Uterus (tissue), 4 donors: Measurements from ENCODE around the gene PGLYRP4. TPM values are rescaled to one million over a fixed set of nuclear protein-coding genes. Genes with fewer than 3 reads are reported as not detected.

ENCODE experiments used
- DNase-seq, 2 donors: peaks; one replicate each; pipeline ENCODE4 v3.0.0-alpha.2; 2019 to 2020
- H3K27ac ChIP-seq, 2 donors: fragments of 200-600 bp; sonication (generic); 1 replicate in 1 of 2; 2 replicates in 1 of 2; pipeline ENCODE4 v1.5.1; 2016 to 2018
- H3K27me3 ChIP-seq, 2 donors: fragments of 200-600 bp; sonication (generic); one replicate each; pipeline ENCODE4 v1.5.1; 2018 to 2019; ENCODE audit warnings: control low read depth in 1 of 2
- H3K36me3 ChIP-seq, 2 donors: fragments of 200-600 bp; sonication (generic); one replicate each; pipeline ENCODE4 v1.5.1; 2019; ENCODE audit warnings: control low read depth in 1 of 2
- H3K4me1 ChIP-seq, 2 donors: fragments of 200-600 bp; sonication (generic); one replicate each; pipeline ENCODE4 v1.5.1; 2018 to 2019; ENCODE audit warnings: control low read depth in 1 of 2
- H3K4me3 ChIP-seq, 2 donors: fragments of 200-600 bp; sonication (generic); 1 replicate in 1 of 2; 2 replicates in 1 of 2; pipeline ENCODE4 v1.5.1; 2018 to 2019; ENCODE audit warnings: mild to moderate bottlenecking in 1 of 2
- H3K9me3 ChIP-seq, 2 donors: fragments of 200-600 bp; sonication (generic); one replicate each; pipeline ENCODE4 v1.5.1; 2019; ENCODE audit warnings: control low read depth in 1 of 2
- POLR2A ChIP-seq, 2 donors: fragments of 450-650 bp; IDR thresholded peaks; one replicate each; pipeline ENCODE4 v1.6.1; 2016; ENCODE audit warnings: antibody characterized with exemption in 2 of 2, mild to moderate bottlenecking in 1 of 2, moderate library complexity in 1 of 2
- intact Hi-C: fragments of 100-400 bp; cut with DNase I; formaldehyde crosslinking; loops from one replicate; pipeline ENCODE4 v1.15.1; 2023; ENCODE audit warnings: low total_unique reads
- total RNA-seq, 4 donors: library from RNA; depleted of rRNA in 3 of 4; stranded (reverse); fragments of >200 nt in 3 of 4; gene quantifications; one replicate each; pipeline versions ENCODE4 v1.1.0 to v1.2.4, GENCODE V29; 2014 to 2023
- TF ChIP-seq, protein P1 (sequence below), 4 experiments: fragments of 200-600 bp in 2 of 4; fragments of 450-650 bp in 2 of 4; sonication (generic) in 2 of 4; IDR thresholded peaks; one replicate each; pipeline ENCODE4 v1.5.1; 2016 to 2019; ENCODE audit warnings: antibody characterized with exemption in 4 of 4, mild to moderate bottlenecking in 2 of 4, moderate library complexity in 1 of 4
- donor health status: DM: yes; HTN: yes; CAD: no.

Gene PGLYRP4
- total RNA-seq, 4 donors from 2014 or later: not detected

DNA sequence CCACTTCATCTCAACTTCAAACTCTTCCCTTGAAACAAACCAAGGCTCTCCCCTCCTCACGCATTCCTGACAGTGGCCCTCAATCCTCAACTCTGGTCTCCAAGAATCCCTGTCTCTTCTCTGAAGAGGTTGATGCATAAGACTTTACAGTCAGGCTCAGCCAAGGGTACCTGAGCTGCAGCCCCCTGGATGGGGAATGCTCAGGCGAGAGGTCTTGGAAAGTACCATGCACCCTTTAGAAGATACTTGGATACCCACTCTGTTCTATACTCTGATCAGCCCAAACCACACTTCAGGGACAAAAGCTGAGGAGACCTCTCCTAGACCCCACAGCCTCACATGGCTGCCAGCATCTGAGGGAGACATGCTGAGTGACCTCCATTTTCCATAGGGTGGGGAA, 35.4 kb downstream of the PGLYRP4 start:
- TF ChIP-seq, protein P1, sequence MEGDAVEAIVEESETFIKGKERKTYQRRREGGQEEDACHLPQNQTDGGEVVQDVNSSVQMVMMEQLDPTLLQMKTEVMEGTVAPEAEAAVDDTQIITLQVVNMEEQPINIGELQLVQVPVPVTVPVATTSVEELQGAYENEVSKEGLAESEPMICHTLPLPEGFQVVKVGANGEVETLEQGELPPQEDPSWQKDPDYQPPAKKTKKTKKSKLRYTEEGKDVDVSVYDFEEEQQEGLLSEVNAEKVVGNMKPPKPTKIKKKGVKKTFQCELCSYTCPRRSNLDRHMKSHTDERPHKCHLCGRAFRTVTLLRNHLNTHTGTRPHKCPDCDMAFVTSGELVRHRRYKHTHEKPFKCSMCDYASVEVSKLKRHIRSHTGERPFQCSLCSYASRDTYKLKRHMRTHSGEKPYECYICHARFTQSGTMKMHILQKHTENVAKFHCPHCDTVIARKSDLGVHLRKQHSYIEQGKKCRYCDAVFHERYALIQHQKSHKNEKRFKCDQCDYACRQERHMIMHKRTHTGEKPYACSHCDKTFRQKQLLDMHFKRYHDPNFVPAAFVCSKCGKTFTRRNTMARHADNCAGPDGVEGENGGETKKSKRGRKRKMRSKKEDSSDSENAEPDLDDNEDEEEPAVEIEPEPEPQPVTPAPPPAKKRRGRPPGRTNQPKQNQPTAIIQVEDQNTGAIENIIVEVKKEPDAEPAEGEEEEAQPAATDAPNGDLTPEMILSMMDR (IDR thresholded peaks at IDR 0.05): no peak
- TF ChIP-seq POLR2A (IDR thresholded peaks at IDR 0.05): no peak
- H3K4me1 ChIP-seq: no peaks in the 10 kb centered on the region
- H3K27me3 ChIP-seq: no peaks in the 10 kb centered on the region
- no peak for DNase-seq
- H3K4me3 ChIP-seq: no peak overlapping the region
- H3K36me3 ChIP-seq: no peaks in the 10 kb centered on the region
- intact Hi-C loops: no loop called here
- no peaks in the 10 kb centered on the region for H3K9me3 ChIP-seq
- H3K27ac ChIP-seq: no peak overlapping the region

DNA sequence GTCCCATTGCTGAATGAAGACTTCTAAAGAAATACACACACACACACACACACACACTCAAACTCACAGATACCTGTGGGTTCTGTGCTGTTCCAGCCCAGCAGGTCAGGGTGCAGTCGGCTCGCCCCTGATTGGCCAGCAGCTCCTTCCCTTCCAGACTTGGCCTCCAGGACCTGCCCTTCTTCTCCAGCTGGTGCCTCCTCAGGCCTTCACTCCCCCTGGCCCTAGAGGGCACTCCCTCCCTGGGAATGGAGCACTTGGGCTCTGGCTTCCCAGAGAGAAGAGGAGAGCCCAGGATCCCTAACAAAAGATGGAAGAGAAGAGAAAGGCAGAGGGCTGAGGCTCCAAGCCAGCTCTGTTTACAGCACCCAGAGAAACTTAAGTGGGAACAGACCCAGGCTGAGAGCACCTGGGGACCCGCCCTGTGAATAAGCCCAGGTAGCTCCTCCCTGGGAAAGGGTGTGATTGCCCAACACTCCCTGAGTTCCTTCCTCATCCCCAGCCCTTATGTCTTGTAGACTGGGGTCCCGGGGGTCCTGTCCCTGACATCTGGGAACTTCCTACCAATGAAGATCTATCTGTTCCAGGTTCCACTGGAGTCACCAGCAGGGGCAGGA, 36.0 kb downstream of the PGLYRP4 start, which contains the start of gene PGLYRP3:
PGLYRP3 (minus strand) TSS at position 383 of the 617 bp plus-strand sequence. CDS start 2,287 bp downstream, outside the sequence.
- TF ChIP-seq POLR2A (IDR thresholded peaks at IDR 0.05): no peak
- TF ChIP-seq, protein P1 (IDR thresholded peaks at IDR 0.05): no peak
- intact Hi-C loops: no loop called here

GRCh38 chr1:153310526-153310925, 38.1 kb downstream of the PGLYRP4 start:
- no peak for DNase-seq
- Histone ChIP-seq H3K36me3 (no peaks in the 10 kb centered on the region), H3K27me3 (no peaks in the 10 kb centered on the region), H3K4me3 (no peak overlapping the region), H3K4me1 (no peaks in the 10 kb centered on the region), H3K9me3 (no peaks in the 10 kb centered on the region), H3K27ac (no peak overlapping the region)
- no peak for TF ChIP-seq POLR2A (IDR thresholded peaks at IDR 0.05)
- TF ChIP-seq, protein P1 (IDR thresholded peaks at IDR 0.05): no peak
- intact Hi-C loops: no loop called here

More for the DNA sequence above, 36.0 kb downstream of the PGLYRP4 start, which contains the start of gene PGLYRP3:
- DNase-seq: no peak
- Histone ChIP-seq H3K9me3 (no peaks in the 10 kb centered on the region), H3K4me3 (no peak within 1 kb of the TSS), H3K27me3 (no peaks in the 10 kb centered on the region), H3K27ac (no peak within 1 kb of the TSS), H3K4me1 (no peaks in the 10 kb centered on the region), H3K36me3 (no peaks in the 10 kb centered on the region)

DNA sequence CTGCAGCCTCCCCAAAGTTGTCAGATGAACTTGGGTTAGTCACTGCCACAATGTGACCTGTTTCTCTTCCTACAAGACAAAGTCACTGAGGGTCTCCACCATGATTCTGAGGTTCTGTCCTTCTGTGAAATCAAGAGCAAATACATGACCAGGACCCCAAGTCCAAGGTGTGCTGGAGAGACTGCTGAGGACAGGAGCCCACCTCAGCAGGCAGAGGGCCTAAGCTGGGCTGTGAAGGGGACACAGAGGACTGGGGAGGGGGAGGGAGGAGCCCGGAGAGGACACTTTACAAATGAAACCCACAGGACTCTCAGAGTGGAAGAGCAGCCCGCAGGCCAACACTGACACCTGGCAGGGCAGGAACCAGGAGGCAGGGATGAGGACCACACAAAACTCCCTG, 39.2 kb downstream of the PGLYRP4 start:
- TF ChIP-seq, protein P1 (IDR thresholded peaks at IDR 0.05): no peak
- no peak for TF ChIP-seq POLR2A (IDR thresholded peaks at IDR 0.05)
- Histone ChIP-seq H3K27me3 (no peaks in the 10 kb centered on the region), H3K4me1 (no peaks in the 10 kb centered on the region), H3K4me3 (no peak overlapping the region), H3K27ac (no peak overlapping the region), H3K36me3 (no peaks in the 10 kb centered on the region), H3K9me3 (no peaks in the 10 kb centered on the region)
- intact Hi-C loops: no loop called here
- no peak for DNase-seq

DNA sequence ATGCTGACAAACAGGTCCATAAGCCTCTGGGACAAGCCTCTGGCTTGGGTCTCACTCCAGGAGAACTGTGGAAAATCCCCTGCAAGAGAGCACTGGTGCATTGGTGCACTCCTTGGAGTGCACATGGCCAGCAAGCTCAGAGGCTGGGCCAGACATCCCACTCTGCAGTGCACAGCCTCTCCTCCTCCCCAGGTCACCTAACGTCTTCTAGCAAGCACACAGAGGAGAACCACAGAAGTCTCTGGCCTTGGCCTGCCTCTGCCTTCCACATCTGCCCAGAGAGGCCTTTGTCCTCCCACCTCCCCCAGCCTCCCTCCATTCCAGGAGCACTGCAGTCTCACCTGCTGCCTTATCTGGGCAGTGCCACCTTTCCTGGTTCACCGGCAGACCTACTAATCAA, 40.1 kb downstream of the PGLYRP4 start:
- no peak for DNase-seq
- no peak overlapping the region for H3K27ac ChIP-seq
- no peaks in the 10 kb centered on the region for H3K4me1 ChIP-seq
- no peaks in the 10 kb centered on the region for H3K9me3 ChIP-seq
- intact Hi-C loops: no loop called here
- H3K4me3 ChIP-seq: no peak overlapping the region
- TF ChIP-seq, protein P1 (IDR thresholded peaks at IDR 0.05): no peak
- no peak for TF ChIP-seq POLR2A (IDR thresholded peaks at IDR 0.05)
- H3K27me3 ChIP-seq: no peaks in the 10 kb centered on the region
- no peaks in the 10 kb centered on the region for H3K36me3 ChIP-seq
